Sigmoid colon (tissue), 4 donors: ENCODE measurements around the gene NFIA.

Source experiments
- EP300 ChIP-seq, 4 donors: sonication (generic); formaldehyde crosslinking; IDR thresholded peaks; one replicate each; pipeline ENCODE4 v1.6.1; 2017; ENCODE audit warnings: antibody characterized with exemption in 4 of 4
- TF ChIP-seq, protein P1 (sequence below), 4 experiments: fragments of 450-650 bp in 3 of 4; fragments of 200-600 bp in 1 of 4; IDR thresholded peaks; one replicate each; pipeline ENCODE4 v1.5.1; 2016 to 2019; ENCODE audit warnings: antibody characterized with exemption in 4 of 4, mild to moderate bottlenecking in 3 of 4, moderate library complexity in 2 of 4

DNA sequence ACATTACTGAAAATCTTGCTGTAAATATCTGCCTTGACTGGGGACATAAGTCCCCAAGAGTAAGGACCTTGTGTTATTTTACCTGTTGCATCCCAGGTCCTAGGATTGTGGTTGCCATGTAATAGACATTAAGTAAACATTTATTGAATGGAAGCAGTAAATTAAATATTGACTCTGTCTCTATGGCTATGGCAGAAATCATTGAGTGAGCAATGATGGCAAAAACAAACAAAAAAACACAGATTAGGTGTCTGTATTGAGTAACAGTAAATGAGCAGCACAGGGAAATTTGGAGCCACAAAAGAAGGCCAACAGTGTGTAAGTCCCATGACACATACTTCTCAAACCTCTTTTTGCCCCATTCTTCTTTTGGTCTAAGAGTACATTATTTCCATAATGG, 240.4 kb downstream of the NFIA start:
- TF ChIP-seq EP300 (IDR thresholded peaks at IDR 0.05) = no peak
- TF ChIP-seq, protein P1, sequence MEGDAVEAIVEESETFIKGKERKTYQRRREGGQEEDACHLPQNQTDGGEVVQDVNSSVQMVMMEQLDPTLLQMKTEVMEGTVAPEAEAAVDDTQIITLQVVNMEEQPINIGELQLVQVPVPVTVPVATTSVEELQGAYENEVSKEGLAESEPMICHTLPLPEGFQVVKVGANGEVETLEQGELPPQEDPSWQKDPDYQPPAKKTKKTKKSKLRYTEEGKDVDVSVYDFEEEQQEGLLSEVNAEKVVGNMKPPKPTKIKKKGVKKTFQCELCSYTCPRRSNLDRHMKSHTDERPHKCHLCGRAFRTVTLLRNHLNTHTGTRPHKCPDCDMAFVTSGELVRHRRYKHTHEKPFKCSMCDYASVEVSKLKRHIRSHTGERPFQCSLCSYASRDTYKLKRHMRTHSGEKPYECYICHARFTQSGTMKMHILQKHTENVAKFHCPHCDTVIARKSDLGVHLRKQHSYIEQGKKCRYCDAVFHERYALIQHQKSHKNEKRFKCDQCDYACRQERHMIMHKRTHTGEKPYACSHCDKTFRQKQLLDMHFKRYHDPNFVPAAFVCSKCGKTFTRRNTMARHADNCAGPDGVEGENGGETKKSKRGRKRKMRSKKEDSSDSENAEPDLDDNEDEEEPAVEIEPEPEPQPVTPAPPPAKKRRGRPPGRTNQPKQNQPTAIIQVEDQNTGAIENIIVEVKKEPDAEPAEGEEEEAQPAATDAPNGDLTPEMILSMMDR (IDR thresholded peaks at IDR 0.05) = no peak
